ENCODE results near the gene SASH3. TPM values are rescaled to one million over a fixed set of nuclear protein-coding genes. Genes with fewer than 3 reads are reported as not detected.

SASH3 gene
- total and polyA plus RNA-seq, 4 donors: 12.0 to 90.1 (median 32.6) TPM

DNA sequence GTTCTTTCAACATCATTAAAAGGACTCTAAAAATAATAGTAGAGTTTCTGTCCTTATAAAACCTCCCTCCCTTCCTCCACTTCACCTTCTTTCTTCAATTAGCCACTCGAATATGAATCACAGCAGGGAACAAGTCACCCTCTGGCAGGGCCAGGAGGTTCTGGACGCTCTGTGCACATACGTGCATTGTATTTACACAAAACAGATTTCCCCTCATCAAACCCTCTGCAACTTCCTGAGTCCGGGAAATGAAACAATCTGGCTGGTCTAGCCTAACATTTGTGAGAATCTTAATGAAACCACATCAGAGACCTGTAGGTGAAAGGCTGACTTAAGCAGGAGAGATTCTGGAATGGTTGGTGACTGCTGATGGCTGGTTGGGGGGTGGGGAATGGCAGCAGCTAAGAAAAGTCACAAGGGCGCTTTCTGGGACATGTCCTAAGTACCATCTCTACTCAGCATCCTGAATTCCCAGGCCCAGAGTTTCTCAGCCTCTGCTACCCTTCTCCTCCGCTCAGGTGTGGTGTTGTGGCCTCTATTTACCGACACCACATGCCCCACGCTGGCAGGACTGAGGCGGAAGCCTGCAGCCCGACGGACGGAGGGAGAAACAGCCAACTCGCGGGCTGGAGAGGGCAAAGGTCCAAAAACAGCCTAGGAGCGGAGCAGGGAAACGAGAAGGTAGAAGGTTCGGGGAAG lies 62.9 kb downstream of the SASH3 start:
- peak in 2 of 3 donors; percentile 25 to 29 for DNase-seq
- H3K36me3 ChIP-seq (ENCODE audit: control insufficient read depth in 4 of 4, insufficient read depth in 4 of 4, low read length in 4 of 4): no peaks in the 10 kb centered on the region
- H3K4me1 ChIP-seq (ENCODE audit: control insufficient read depth in 5 of 5, insufficient read depth in 5 of 5, low read length in 5 of 5): peaks cover 0 to 9% (median 7%) of the 10 kb centered on the region in 5 donors
- peak overlapping the region; percentile 32 to 41 for H3K9ac ChIP-seq (ENCODE audit: insufficient read depth in 1 of 2, low read length in 2 of 2)
- 3 to 36% methylated on average over 14 to 17 of the region's 17 CpGs for WGBS, 2 donors
- peak; percentile 50 for ATAC-seq (ENCODE audit: insufficient read depth, low FRiP score)
- TF ChIP-seq, protein P1, sequence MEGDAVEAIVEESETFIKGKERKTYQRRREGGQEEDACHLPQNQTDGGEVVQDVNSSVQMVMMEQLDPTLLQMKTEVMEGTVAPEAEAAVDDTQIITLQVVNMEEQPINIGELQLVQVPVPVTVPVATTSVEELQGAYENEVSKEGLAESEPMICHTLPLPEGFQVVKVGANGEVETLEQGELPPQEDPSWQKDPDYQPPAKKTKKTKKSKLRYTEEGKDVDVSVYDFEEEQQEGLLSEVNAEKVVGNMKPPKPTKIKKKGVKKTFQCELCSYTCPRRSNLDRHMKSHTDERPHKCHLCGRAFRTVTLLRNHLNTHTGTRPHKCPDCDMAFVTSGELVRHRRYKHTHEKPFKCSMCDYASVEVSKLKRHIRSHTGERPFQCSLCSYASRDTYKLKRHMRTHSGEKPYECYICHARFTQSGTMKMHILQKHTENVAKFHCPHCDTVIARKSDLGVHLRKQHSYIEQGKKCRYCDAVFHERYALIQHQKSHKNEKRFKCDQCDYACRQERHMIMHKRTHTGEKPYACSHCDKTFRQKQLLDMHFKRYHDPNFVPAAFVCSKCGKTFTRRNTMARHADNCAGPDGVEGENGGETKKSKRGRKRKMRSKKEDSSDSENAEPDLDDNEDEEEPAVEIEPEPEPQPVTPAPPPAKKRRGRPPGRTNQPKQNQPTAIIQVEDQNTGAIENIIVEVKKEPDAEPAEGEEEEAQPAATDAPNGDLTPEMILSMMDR (IDR thresholded peaks at IDR 0.05; ENCODE audit: control extremely low read depth, extremely low read depth): no peak
- H3K4me3 ChIP-seq: peak overlapping the region; percentile 34
- H3K27me3 ChIP-seq (ENCODE audit: control insufficient read depth in 3 of 3, insufficient read depth in 3 of 3, low read length in 2 of 3): peaks cover 0 to 3% (median 1%) of the 10 kb centered on the region in 3 donors
- H3K9me3 ChIP-seq (ENCODE audit: control insufficient read depth in 4 of 4, insufficient read depth in 3 of 4, low read length in 3 of 4): no peaks in the 10 kb centered on the region
- H3K27ac ChIP-seq (ENCODE audit: low read depth in 1 of 2, low read length in 1 of 2): peak overlapping the region; percentile 34 to 86

- Histone ChIP-seq H3K27ac (ENCODE audit: low read depth in 1 of 2, low read length in 1 of 2) (peak overlapping the region; percentile 34 to 86), H3K27me3 (ENCODE audit: control insufficient read depth in 3 of 3, insufficient read depth in 3 of 3, low read length in 2 of 3) (peaks cover 0 to 3% (median 2%) of the 10 kb centered on the region in 3 donors), H3K9me3 (ENCODE audit: control insufficient read depth in 4 of 4, insufficient read depth in 3 of 4, low read length in 3 of 4) (no peaks in the 10 kb centered on the region), H3K36me3 (ENCODE audit: control insufficient read depth in 4 of 4, insufficient read depth in 4 of 4, low read length in 4 of 4) (no peaks in the 10 kb centered on the region), H3K4me3 (peak overlapping the region; percentile 34), H3K4me1 (ENCODE audit: control insufficient read depth in 5 of 5, insufficient read depth in 5 of 5, low read length in 5 of 5) (peaks cover 0 to 9% (median 7%) of the 10 kb centered on the region in 5 donors), H3K9ac (ENCODE audit: insufficient read depth in 1 of 2, low read length in 2 of 2) (peak overlapping the region in 1 of 2 donors; percentile 41)
- no peak for DNase-seq
- no peak for ATAC-seq (ENCODE audit: insufficient read depth, low FRiP score)
- TF ChIP-seq, protein P1 (IDR thresholded peaks at IDR 0.05; ENCODE audit: control extremely low read depth, extremely low read depth): no peak
- WGBS, 2 donors: 3 to 28% methylated on average over 6 to 23 of the region's 23 CpGs
Observed at GRCh38 chrX:129843209-129843458, 63.4 kb downstream of the SASH3 start.

GRCh38 chrX:129843459-129844306 lies 63.9 kb downstream of the SASH3 start, which contains the start of gene ZDHHC9:
Gene ZDHHC9, minus strand, starts transcription at chrX:129843886. Its CDS starts 1,941 bp downstream, at chrX:129841945.
- Histone ChIP-seq H3K9ac (ENCODE audit: insufficient read depth in 1 of 2, low read length in 2 of 2) (peak within 1 kb of the TSS in 1 of 2 donors; percentile 41), H3K9me3 (ENCODE audit: control insufficient read depth in 4 of 4, insufficient read depth in 3 of 4, low read length in 3 of 4) (no peaks in the 10 kb centered on the region), H3K4me1 (ENCODE audit: control insufficient read depth in 5 of 5, insufficient read depth in 5 of 5, low read length in 5 of 5) (peaks cover 0 to 9% (median 7%) of the 10 kb centered on the region in 5 donors), H3K36me3 (ENCODE audit: control insufficient read depth in 4 of 4, insufficient read depth in 4 of 4, low read length in 4 of 4) (no peaks in the 10 kb centered on the region), H3K4me3 (peak within 1 kb of the TSS; percentile 47), H3K27me3 (ENCODE audit: control insufficient read depth in 3 of 3, insufficient read depth in 3 of 3, low read length in 2 of 3) (peaks cover 0 to 3% (median 2%) of the 10 kb centered on the region in 3 donors), H3K27ac (ENCODE audit: low read depth in 1 of 2, low read length in 1 of 2) (peak within 1 kb of the TSS; percentile 34 to 86)
- ATAC-seq (ENCODE audit: insufficient read depth, low FRiP score) (peak; percentile 89), DNase-seq (peak; percentile 89 to 93 (median 92))
- 0 to 45% methylated on average over 26 to 72 of the region's 72 CpGs for WGBS, 2 donors
- TF ChIP-seq, protein P1 (IDR thresholded peaks at IDR 0.05; ENCODE audit: control extremely low read depth, extremely low read depth): no peak

Small RNAs within 50 kb of the gene (small RNA-seq; reads per million reads assigned to genes)
- gene RF00017 (ENCODE audit: low replicate concordance): not detected

Other genes starting within 250 kb of the SASH3 start
- gene OCRL, start 239.7 kb upstream of the SASH3 start, total RNA-seq: 10 to 100 TPM; 18.2 to 20.2 TPM
- 1 to 10 TPM; 8.6 to 9.9 TPM for gene OCRL, start 239.7 kb upstream of the SASH3 start, polyA plus RNA-seq
- gene APLN, start 125.0 kb upstream of the SASH3 start, total RNA-seq: 1 to 10 TPM; 1.8 to 3.9 TPM
- gene APLN, start 125.0 kb upstream of the SASH3 start, polyA plus RNA-seq: 10 to 100 TPM in 1 of 2 donors, 1 to 10 TPM in 1; 7.5 to 10.4 TPM
- gene XPNPEP2, start 41.0 kb upstream of the SASH3 start, total RNA-seq: 1 to 10 TPM; 1.9 to 2.1 TPM
- gene XPNPEP2, start 41.0 kb upstream of the SASH3 start, polyA plus RNA-seq: under 1 TPM; 0.61 to 0.71 TPM
- 10 to 100 TPM; 17.4 to 74.6 TPM for gene ZDHHC9, start 63.9 kb downstream of the SASH3 start, total RNA-seq
- gene ZDHHC9, start 63.9 kb downstream of the SASH3 start, polyA plus RNA-seq: 10 to 100 TPM; 24.2 to 56.9 TPM
- 10 to 100 TPM; 11.7 to 14.0 TPM for gene UTP14A, start 126.2 kb downstream of the SASH3 start, total RNA-seq
- gene UTP14A, start 126.2 kb downstream of the SASH3 start, polyA plus RNA-seq: 10 to 100 TPM; 10.2 to 13.4 TPM
- gene BCORL1, start 202.7 kb downstream of the SASH3 start, total RNA-seq: 10 to 100 TPM; 10.9 to 11.8 TPM
- gene BCORL1, start 202.7 kb downstream of the SASH3 start, polyA plus RNA-seq: 1 to 10 TPM; 2.3 to 3.2 TPM